Erythroblast (primary cell): ENCODE measurements around the gene KCTD2.

Experiments used
- GATA1 ChIP-seq: IDR thresholded peaks from 2 replicates; pipeline ENCODE4 v1.6.1; 2011; ENCODE audit warnings: low read depth, mild to moderate bottlenecking, control low read depth, low read length, moderate library complexity
- POLR2A ChIP-seq: IDR thresholded peaks from 2 replicates; pipeline ENCODE4 v1.6.1; 2011; ENCODE audit warnings: mild to moderate bottlenecking, low read length

DNA sequence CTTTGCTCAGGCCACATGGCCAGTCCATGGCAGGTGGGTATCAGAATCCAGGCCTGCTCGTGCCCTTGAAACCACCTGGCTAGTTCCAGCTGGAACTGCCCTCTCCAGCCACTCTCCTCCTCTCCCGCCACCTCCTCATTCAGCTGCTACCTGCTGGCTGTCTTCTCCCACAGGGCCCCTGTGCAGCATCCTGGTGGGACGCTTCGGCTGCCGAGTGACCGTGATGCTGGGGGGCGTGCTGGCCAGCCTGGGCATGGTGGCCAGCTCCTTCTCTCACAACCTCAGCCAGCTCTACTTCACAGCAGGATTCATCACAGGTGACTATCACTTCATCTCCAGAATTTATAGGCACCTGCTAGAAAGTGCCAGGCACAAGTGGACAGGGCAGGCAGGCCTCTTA is 50.8 kb downstream of the KCTD2 start:
- TF ChIP-seq POLR2A (no peak), GATA1 (no peak)
